NCI-H226 (cell line): ENCODE data around the gene SERPINA3.

Experiments used
- DNase-seq: peaks from one replicate; pipeline ENCODE4 v3.0.0-alpha.2; 2015

Gene SERPINA3

GRCh38 chr14:94659901-94660300, 47.7 kb downstream of the SERPINA3 start:
- no peak for DNase-seq

GRCh38 chr14:94660306-94660946, 48.2 kb downstream of the SERPINA3 start:
- DNase-seq = no peak

GRCh38 chr14:94663538-94663937, 51.3 kb downstream of the SERPINA3 start:
- DNase-seq = no peak

- no peak for DNase-seq
Measured at GRCh38 chr14:94663965-94664704, 51.9 kb downstream of the SERPINA3 start.

GRCh38 chr14:94665121-94665520, 52.9 kb downstream of the SERPINA3 start:
- DNase-seq = no peak

- no peak for DNase-seq
Measured at GRCh38 chr14:94665544-94665943, 53.4 kb downstream of the SERPINA3 start.

GRCh38 chr14:94670692-94671285, 58.6 kb downstream of the SERPINA3 start:
- no peak for DNase-seq

GRCh38 chr14:94671870-94672444, 59.8 kb downstream of the SERPINA3 start:
- DNase-seq = no peak

GRCh38 chr14:94673071-94673470, 60.9 kb downstream of the SERPINA3 start:
- no peak for DNase-seq
